ENCODE results near the gene CTTNBP2. TPM values are rescaled to one million over a fixed set of nuclear protein-coding genes. Genes with fewer than 3 reads are reported as not detected.

The CTTNBP2 gene
- total RNA-seq, 4 donors from 2014 or later: 13.8 to 19.4 (median 17.6) TPM

GRCh38 chr7:117669818-117670217, 203.4 kb downstream of the CTTNBP2 start:
- TF ChIP-seq POLR2A (IDR thresholded peaks at IDR 0.05) (no peak), CTCF (IDR thresholded peaks at IDR 0.05) (no peak)
- DNase-seq: no peak
- Histone ChIP-seq H3K27ac (no peak overlapping the region), H3K27me3 (no peaks in the 10 kb centered on the region), H3K4me3 (replicated peaks in 1 of 3) (no peak overlapping the region), H3K36me3 (no peaks in the 10 kb centered on the region), H3K9me3 (no peaks in the 10 kb centered on the region), H3K4me1 (peaks cover 0 to 8% of the 10 kb centered on the region in 2 donors)
- WGBS, 2 donors: 74 to 77% methylated on average over 4 of the region's 4 CpGs
- intact Hi-C loops (cut with DNase I): no loop called here

- WGBS, 2 donors: 84 to 92% methylated on average over 2 of the region's 2 CpGs
- Histone ChIP-seq H3K36me3 (no peaks in the 10 kb centered on the region), H3K4me1 (peaks cover 0 to under 1% of the 10 kb centered on the region in 2 donors), H3K4me3 (replicated peaks in 1 of 3) (no peak overlapping the region), H3K27me3 (no peaks in the 10 kb centered on the region), H3K9me3 (no peaks in the 10 kb centered on the region), H3K27ac (no peak overlapping the region)
- no peak for TF ChIP-seq CTCF (IDR thresholded peaks at IDR 0.05)
- TF ChIP-seq POLR2A (IDR thresholded peaks at IDR 0.05): no peak
- DNase-seq: no peak
- intact Hi-C loops (cut with DNase I): no loop called here
Measured at GRCh38 chr7:117667456-117667855, 205.8 kb downstream of the CTTNBP2 start.

GRCh38 chr7:117666689-117667088, 206.6 kb downstream of the CTTNBP2 start:
- Histone ChIP-seq H3K4me3 (replicated peaks in 1 of 3) (no peak overlapping the region), H3K4me1 (no peaks in the 10 kb centered on the region), H3K27me3 (no peaks in the 10 kb centered on the region), H3K9me3 (no peaks in the 10 kb centered on the region), H3K36me3 (no peaks in the 10 kb centered on the region), H3K27ac (no peak overlapping the region)
- 92 to 98% methylated on average over 6 of the region's 6 CpGs for WGBS, 2 donors
- no peak for TF ChIP-seq POLR2A (IDR thresholded peaks at IDR 0.05)
- TF ChIP-seq CTCF (IDR thresholded peaks at IDR 0.05): no peak
- DNase-seq: no peak
- intact Hi-C loops (cut with DNase I): no loop called here

- Histone ChIP-seq H3K27ac (no peak overlapping the region), H3K4me1 (no peaks in the 10 kb centered on the region), H3K9me3 (no peaks in the 10 kb centered on the region), H3K36me3 (no peaks in the 10 kb centered on the region), H3K4me3 (replicated peaks in 1 of 3) (no peak overlapping the region), H3K27me3 (no peaks in the 10 kb centered on the region)
- 75 to 90% methylated on average over 1 of the region's 1 CpG for WGBS, 2 donors
- TF ChIP-seq POLR2A (IDR thresholded peaks at IDR 0.05) (no peak), CTCF (IDR thresholded peaks at IDR 0.05) (no peak)
- intact Hi-C loops (cut with DNase I): no loop called here
- no peak for DNase-seq
Measured at GRCh38 chr7:117666031-117666430, 207.2 kb downstream of the CTTNBP2 start.

- intact Hi-C loops (cut with DNase I): no loop called here
- H3K9me3 ChIP-seq: no peaks in the 10 kb centered on the region
- H3K27ac ChIP-seq: no peak overlapping the region
- H3K4me1 ChIP-seq: no peaks in the 10 kb centered on the region
- no peaks in the 10 kb centered on the region for H3K27me3 ChIP-seq
- TF ChIP-seq POLR2A (IDR thresholded peaks at IDR 0.05) (no peak), CTCF (IDR thresholded peaks at IDR 0.05) (no peak)
- no peak overlapping the region for H3K4me3 ChIP-seq (replicated peaks in 1 of 3)
- no peaks in the 10 kb centered on the region for H3K36me3 ChIP-seq
- DNase-seq: no peak
Measured at GRCh38 chr7:117665368-117665767, 207.9 kb downstream of the CTTNBP2 start.

All from thyroid gland (tissue), 4 donors.